ENCODE measurements around the gene HK1. TPM values are rescaled to one million over a fixed set of nuclear protein-coding genes. Genes with fewer than 3 reads are reported as not detected.

HK1 gene
- total and polyA plus RNA-seq, 2 of the 13 experiments (the other 11 are each of a cell fraction or from before 2014, with no cell fraction given) = 0.29 to 1.5 TPM

DNA sequence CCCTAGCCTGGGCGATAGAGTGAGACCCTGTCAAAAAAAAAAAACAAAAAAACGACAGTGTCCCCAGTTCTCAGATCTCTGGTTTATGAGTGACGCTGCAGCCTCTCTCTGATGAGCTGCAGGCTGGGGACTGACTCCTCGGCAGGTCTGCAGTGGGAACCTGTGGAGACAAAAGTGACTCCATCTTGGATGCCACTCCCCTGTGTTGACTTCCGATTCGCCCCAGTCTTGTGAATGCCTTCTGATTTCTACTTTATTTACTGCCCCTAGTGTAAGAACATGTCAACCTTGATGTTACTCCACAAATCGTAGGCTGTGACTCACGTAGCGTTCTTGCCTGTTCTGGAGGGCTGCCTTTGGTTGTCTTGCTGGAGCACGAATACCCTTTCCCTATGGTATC lies 132.2 kb downstream of the HK1 start (continued):
- TF ChIP-seq ZNF687 (CRISPR knock-in tag; IDR thresholded peaks at IDR 0.05) (no peak), ARNT2 (CRISPR knock-in tag; IDR thresholded peaks at IDR 0.05; ENCODE audit: low read depth) (no peak), HOXA3 (CRISPR knock-in tag; IDR thresholded peaks at IDR 0.05) (no peak)

DNA sequence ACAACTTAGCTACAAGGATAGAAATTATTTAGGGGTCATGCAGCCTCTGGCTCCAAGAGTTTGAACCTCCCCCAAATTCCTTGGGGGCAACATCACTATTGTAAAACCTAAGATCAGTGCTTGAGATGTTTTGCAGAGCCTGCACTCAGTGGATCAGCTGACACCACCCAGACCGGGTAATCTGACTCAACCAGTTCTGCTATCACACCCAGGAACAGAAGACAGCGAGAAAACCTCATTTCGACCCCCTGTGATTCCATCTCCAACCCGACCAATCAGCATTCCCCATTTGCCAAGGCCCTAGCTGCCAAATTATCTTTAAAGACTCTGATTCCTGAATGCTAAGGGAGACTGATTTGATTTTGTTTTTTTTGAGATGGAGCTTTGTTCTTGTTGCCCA lies 133.2 kb downstream of the HK1 start:
- ChIA-PET POLR2A (no interaction called here), CTCF (ENCODE audit: low intra/inter-chr PET ratio, low total read pairs) (no interaction called here)
- Histone ChIP-seq H3K4me2 (ENCODE audit: low read depth, low read length) (no peak overlapping the region), H3K27me3 (ENCODE audit: control insufficient read depth in 1 of 2, insufficient read depth in 2 of 2, low read length in 2 of 2) (no peaks in the 10 kb centered on the region), H4K20me1 (ENCODE audit: insufficient read depth, low read length) (no peaks in the 10 kb centered on the region), H2AFZ (ENCODE audit: low read length) (no peak overlapping the region), H3K9ac (ENCODE audit: insufficient read depth, low read depth, low read length) (no peak overlapping the region), H3K4me1 (ENCODE audit: insufficient read depth, low read length) (peaks cover 15% of the 10 kb centered on the region), H3K4me3 (replicated peaks in 1 of 3; ENCODE audit: insufficient read depth in 1 of 3, low read depth in 2 of 3, low read length in 3 of 3) (no peak overlapping the region), H3K9me3 (ENCODE audit: low read length) (no peaks in the 10 kb centered on the region), H3K36me3 (replicated peaks in 1 of 2; ENCODE audit: control insufficient read depth in 1 of 2, insufficient read depth in 2 of 2, low read length in 2 of 2) (no peaks in the 10 kb centered on the region), H3K79me2 (ENCODE audit: insufficient read depth, low read length) (no peaks in the 10 kb centered on the region), H3K27ac (ENCODE audit: extremely low read length, insufficient read depth, low read length) (no peak overlapping the region)
- DNase-seq (ENCODE audit: low spot score) = no peak
- no peak for TF ChIP-seq ZNF777 (CRISPR knock-in tag; IDR thresholded peaks at IDR 0.05)
- TF ChIP-seq, protein P1, sequence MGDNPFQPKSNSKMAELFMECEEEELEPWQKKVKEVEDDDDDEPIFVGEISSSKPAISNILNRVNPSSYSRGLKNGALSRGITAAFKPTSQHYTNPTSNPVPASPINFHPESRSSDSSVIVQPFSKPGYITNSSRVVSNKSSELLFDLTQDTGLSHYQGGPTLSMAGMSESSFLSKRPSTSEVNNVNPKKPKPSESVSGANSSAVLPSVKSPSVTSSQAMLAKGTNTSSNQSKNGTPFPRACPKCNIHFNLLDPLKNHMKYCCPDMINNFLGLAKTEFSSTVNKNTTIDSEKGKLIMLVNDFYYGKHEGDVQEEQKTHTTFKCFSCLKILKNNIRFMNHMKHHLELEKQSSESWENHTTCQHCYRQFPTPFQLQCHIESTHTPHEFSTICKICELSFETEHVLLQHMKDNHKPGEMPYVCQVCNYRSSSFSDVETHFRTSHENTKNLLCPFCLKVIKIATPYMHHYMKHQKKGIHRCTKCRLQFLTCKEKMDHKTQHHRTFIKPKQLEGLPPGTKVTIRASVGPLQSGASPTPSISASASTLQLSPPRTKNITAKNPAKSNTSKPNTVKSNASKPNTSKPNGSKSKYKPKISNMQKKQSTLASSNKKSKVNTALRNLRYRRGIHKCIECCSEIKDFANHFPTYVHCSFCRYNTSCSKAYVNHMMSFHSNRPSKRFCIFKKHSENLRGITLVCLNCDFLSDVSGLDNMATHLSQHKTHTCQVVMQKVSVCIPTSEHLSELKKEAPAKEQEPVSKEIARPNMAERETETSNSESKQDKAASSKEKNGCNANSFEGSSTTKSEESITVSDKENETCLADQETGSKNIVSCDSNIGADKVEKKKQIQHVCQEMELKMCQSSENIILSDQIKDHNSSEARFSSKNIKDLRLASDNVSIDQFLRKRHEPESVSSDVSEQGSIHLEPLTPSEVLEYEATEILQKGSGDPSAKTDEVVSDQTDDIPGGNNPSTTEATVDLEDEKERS (CRISPR knock-in tag; IDR thresholded peaks at IDR 0.05) = no peak
- no peak for TF ChIP-seq STAT5B (CRISPR knock-in tag; IDR thresholded peaks at IDR 0.05)
- no peak for TF ChIP-seq NFKBIZ (CRISPR knock-in tag; IDR thresholded peaks at IDR 0.05)
- no peak for TF ChIP-seq ZNF543 (CRISPR knock-in tag; IDR thresholded peaks at IDR 0.05)
- no peak for TF ChIP-seq IKZF5 (CRISPR knock-in tag; IDR thresholded peaks at IDR 0.05)
- TF ChIP-seq NFYC (CRISPR knock-in tag; IDR thresholded peaks at IDR 0.05) = no peak
- no peak for TF ChIP-seq YEATS2 (CRISPR knock-in tag; IDR thresholded peaks at IDR 0.05; ENCODE audit: borderline replicate concordance)
- no peak for TF ChIP-seq SIX4 (CRISPR knock-in tag; IDR thresholded peaks at IDR 0.05)
- TF ChIP-seq KDM2A (CRISPR knock-in tag; IDR thresholded peaks at IDR 0.05; ENCODE audit: borderline replicate concordance, low read depth) = no peak
- TF ChIP-seq NFRKB (IDR thresholded peaks at IDR 0.05) = no peak
- no peak for FAIRE-seq
- ATAC-seq = no peak
- WGBS (ENCODE audit: low lambda C conversion rate) = 0% methylated on average over 4 of the region's 4 CpGs
- in situ Hi-C loops (cut with HindIII; ENCODE audit: extremely low pct_ligation_motif_present, low pct_unique_long_range_greater_than_20kb) (no loop called here), intact Hi-C loops (cut with micrococcal nuclease; ENCODE audit: unreplicated experiment) (no loop called here)
- no TSS peak for BruUV-seq (replicated peaks)

All from HepG2 (cell line).